HG03045 (cell line): ENCODE measurements around the gene AFF1.
"Not testable (repeated sequence)": the region's sequence is repeated elsewhere in the genome, so short reads cannot be mapped to it uniquely, and the experiment has no call there.

Experiments used
- ATAC-seq: cut with Tn5 transposase; IDR thresholded peaks from one replicate; pipeline ENCODE4 v1.9.1; 2021; ENCODE audit warnings: mild to moderate bottlenecking, moderate library complexity; ENCODE audit not compliant: unreplicated experiment

AFF1 gene

DNA sequence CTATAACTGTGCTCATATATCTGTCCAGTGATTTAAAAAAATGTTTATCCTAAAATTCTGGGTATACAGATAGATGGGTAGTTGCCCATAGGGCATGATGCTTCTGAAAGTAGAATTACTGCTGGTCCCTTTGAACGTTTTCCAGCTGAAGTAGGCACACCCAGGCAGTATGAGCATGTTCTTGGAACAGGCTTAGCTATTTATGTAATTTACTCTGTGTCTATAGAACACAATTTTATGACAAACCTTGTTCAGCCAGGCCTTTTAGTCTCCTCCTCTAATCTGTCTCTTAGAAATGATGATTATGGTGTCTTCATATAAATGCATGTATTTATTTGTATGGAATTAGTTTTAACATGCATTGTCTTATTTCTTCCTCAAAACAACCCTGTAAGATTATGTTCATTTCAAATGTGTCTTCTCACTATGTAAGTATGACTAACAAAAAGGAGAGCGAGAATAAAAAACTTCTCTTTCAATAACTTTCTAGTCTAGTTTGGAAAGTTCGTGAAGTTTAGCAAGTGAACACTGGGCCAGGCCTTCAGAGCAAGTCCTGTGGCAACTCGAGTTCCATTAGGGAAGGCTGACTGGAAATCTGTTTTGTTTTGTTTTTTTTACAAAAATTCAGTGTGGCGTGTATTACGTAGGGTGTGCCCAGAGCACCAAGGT lies 142.0 kb downstream of the AFF1 start:
- no peak for ATAC-seq

DNA sequence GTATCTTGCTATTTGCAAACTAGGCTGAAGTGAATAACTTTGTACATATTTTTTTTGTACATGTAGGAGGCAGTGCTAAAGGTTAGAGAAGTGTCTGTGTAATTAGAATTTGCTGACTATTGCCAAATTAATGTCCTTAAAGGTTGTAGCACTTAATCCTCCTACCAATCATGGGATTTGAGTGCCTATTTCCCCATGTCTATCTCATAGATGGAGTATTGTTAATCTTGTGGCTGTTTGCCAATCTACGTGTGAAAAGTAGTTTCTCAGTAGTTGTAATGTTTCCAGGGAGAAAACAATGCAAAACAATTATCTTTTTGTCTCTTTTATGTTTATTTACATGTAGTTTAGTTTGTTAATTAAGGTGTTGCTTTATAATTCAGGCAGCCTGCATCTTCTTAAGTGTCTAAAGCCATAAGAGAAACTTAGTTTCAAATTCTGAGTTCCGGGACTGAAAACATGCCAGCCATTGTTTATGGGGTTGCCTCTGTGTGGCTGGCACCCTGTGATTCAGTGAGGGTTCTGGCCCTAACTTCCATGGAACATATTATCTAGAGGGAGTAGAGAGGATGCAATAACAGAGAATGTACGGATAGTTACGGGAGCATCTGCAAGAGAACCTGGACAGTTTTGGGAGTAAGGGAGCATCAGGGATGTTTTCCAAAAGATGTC lies 143.2 kb downstream of the AFF1 start:
- ATAC-seq: no peak

DNA sequence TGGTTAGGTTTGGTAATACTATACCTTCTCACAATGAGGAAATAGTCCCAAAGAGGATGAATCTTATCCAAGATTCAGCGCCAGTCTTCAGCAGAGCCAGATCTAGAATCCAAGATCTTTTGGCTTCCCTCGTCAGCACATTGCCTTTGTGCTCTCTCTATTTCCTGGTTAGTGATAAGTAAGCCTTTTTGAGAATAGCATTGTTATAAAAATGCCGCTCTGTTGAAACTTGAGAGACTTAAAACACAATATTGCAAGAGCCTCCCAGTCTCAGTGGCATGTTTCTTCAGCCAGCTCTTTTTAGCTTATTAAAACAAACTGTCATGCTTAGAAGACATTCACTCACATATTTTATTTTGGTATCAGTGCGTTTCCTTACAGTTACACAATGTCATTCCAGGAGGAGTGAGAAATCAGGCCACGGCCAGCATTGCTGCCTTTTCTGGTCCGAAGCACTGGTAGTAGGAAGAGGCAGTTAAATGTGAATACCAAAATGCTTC lies 144.2 kb downstream of the AFF1 start:
- no peak for ATAC-seq

DNA sequence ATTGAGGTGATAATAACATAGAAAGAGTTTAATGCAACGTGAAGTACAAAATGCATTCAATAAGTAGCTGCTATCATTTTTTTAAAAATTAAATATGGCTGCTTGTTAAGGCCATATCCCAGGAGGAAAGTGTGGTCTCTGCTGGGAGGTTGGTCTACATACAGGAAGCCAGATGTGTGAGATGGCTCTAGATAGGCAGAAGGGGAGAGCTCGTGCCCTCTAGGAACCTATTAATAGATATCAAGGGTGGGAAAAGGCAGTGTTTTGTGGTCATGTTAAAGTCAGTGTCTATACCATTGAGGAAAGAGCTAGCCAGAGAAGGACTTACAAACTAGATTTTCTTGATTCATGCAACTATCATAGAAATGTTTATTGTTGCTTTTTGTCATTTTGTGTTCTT lies 145.2 kb downstream of the AFF1 start:
- no peak for ATAC-seq

DNA sequence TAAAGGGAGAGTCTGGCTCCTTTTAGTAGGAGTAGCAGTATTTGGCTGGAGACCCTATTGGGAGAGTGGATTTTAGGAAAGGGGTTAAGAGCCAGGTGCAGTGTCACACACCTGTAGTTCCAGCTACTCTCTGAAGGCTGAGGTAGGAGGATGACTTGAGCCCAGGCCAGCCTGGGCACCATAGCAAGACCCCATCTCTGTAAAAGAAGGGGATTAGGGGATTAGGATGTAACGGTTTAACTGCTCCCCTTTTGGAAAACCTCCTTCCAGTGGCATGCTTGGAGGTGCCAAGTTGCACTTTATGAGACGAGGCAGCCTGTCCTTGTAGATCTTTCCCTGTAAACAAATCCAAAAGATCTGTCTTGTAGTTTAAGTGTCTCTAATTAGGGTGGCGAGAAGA lies 145.7 kb downstream of the AFF1 start:
- ATAC-seq: no peak

DNA sequence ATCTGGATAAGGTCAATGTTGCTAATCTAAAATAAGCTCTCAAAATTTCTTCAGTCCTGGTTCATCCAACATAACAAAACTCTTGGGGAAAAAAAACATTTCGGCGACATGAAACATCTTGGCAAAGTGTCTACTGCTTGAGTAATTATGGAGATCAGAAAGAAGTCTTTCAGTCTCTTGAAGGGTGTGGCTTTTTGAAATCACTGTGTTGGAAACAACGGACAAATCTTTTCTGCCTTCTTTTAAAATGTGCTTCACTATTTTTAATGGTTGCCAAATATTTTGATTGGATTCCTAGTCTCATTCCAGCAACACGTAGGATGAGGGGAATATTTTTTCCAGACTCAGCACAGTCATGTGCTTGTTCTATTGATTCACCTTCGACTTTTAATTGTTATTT lies 147.0 kb downstream of the AFF1 start:
- no peak for ATAC-seq

DNA sequence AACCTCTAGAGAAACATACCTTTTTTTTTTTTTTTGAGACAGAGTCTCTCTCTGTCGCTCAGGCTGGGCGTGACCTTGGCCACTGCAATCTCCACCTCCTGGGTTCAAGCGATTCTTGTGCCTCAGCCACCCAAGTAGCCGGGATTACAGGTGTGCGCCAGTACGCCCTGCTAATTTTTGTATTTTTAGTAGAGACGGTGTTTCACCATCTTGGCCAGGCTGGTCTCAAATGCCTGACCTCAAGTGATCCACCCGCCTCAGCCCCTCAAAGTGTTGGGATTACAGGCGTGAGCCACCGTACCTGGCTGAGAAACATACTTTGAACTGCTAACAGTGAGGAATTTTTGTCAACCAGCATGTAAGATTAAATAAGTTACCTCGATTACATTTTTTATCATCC lies 150.9 kb downstream of the AFF1 start:
- ATAC-seq: not testable (repeated sequence)

DNA sequence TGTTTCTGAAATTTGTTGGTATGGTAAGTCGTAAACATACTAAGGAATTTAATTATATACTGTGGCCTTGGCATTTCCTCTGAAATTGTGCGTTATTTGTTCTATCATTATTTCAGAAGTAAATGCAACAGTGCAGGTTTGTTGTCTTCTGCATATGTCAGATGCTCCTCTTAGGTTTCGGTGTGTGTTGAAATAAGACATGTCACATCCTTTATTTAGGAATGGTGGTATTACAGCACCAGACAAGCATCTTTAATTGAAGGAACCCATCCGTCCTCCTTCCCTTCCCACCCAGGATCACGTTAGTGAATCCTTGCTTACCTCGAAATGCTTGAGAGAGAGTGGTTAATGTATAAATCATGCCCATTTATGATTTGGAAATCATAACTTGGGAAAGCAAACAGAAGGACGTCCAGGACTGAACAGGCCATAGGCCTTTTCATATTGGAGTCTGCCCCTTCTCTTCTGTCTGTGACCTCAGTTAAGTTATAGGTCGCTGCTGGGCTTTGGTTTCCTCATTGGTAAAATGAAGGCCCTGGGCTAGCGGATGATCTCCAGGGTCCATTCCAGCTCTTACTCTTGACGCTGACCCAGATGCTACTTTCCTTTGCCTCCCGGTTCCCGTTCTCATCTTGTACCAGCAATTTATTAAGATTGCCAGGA lies 151.5 kb downstream of the AFF1 start:
- ATAC-seq: no peak

DNA sequence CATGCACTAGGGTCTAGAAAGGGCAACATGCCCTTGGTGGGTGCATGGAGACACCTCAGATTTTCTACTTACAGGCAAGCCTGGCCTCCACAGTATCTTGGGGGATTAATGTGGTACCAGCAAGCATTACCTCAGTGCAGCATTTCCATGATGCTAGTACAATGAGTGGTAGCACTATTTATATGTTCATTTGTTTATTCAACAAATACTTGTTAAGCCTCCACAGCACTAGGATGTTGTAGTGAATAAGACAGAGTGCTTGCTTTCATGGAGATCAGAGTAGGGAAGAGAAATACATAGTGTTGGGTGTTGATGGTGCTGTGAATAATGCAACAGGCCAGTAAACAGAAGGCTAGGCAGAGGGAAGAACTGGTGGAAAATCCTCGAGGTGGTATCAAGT lies 152.2 kb downstream of the AFF1 start:
- ATAC-seq: no peak

DNA sequence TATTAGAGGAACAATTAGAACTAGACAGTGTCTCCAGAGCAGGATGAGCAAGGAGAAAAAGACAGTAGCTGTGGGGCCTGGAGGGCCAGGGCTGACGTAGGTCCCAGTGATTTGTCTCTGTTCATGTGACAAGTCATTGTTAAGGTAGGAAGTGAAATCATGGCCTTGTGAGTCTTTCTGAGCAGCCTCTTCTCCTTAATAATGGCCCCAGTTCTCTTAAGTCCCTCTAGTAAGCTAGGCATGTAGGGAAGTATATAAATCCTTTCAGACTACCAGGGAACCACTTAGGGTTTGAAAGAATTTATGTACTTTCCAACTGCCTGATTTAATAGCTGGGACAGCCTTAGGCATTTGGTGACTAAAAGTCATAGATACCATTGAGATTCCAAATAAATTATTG lies 152.6 kb downstream of the AFF1 start:
- ATAC-seq: no peak

DNA sequence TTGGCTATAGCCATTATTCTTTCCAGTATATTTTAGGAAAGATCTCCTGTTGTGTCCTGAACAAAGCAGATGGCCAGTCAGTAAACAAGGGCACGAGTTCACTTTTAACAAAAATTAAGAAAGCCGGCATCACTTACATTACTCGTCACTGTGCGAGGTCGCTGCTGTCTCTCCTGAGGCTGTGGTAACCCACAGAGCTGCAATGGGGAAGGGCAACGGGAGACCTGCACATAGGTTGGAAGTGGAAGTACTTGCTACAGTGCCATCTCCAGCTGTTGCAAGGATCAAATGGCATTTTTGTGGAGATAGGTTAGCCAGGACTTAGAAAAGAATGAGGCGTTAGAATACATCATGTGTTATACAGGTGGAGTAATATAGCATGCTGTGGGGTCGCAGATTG lies 153.4 kb downstream of the AFF1 start:
- no peak for ATAC-seq

DNA sequence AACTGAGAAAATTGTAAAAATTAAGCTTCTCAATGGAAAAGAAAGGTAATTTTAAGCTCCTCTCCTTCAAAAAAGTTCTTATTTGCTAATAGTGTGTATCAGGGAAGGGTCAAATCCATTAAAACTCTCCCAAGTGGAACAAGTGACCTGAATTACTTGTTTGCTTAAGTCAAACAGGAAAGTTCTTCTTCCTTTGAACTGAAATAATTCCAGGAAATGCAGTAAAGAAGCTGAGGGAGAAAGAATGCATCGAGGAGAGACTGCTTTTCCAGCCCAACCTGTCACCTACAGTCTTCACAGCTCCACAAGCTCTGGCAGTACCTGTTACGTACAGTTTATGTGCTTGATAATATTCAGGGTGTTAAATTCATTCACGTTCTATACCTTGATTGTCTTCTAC lies 154.6 kb downstream of the AFF1 start:
- ATAC-seq: no peak

DNA sequence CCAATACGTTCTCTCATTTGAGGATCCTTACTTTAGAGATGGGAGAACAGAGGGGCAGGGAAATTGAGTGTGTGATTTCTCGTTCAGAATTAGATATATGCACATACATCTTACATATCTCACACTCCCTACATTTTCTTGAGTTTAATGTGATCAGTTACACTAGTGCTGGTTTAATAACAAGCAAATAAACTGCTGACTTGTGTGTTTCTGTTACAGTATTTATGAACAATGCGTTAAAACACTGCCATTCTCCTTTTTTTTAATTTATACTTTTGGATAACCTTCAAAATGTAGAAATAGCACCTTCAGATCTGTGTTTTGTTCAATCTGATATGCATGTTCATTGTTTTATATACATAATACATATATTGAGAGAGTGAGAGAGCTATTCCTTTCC lies 155.5 kb downstream of the AFF1 start:
- no peak for ATAC-seq

DNA sequence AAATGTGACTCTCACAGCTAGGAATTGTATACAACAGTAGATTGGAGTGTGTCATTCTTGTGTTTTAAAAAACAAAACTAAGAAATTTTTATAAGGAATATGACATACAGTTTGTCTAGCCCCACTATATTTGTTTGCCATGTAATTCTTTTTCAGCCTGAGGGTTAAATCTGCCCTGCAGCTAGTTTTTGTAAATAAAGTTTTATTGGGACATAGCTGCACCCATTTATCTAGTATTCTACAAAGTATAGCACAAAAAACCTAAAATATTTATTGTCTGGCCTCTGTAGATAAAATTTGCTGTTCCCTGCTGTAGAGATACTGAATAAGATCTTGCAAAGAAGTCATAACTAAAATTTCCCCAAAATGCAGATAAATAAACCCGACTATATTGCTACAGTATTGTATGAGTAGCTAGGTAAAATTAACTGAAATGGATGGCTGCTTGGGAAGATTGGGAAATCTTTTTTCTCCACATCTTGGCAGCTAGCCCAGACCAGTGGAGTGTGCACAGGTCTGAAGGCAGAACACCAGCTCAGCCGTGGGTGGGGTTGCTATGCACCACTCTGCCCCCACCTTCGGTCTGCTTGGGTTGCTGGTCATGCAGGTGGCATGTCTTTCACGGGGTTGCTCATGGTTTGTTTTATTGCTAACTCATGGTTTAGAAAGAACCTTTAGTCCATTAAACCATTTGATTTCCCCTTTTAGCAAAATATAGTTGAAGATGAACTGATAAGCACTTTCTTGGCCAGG lies 157.8 kb downstream of the AFF1 start:
- ATAC-seq: no peak

DNA sequence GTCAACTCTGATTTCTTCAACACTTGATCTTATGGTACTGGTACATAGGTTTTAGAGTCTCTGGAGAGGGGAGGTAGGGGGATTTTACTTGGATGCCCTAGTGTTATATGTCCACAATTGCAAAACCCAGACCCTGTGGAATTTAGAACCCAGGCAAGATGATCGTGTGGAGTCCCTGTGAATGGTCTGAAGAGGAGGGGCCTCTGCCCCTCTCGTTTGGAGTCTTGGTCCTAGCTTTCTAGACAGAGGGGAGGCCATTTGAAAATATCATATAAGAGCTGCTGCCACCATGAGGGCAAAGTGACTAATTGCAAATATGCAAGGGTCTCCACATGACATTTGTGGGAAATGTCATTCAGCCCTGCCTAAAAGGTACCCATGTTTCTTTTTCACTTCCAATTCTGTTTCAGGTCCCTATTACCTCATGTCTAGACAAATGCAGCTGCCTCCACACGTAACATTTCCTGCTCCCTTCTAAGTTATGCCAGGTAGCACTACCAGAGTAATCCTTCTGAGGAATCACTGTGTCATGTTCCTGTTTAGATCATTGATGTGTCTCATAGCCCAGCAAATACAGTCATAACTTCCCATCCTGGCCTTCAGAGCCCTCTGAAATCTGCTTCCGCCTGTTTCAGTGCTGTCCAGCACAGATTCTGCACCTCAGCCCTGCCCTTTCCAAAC lies 158.8 kb downstream of the AFF1 start:
- peak; percentile 61 for ATAC-seq

DNA sequence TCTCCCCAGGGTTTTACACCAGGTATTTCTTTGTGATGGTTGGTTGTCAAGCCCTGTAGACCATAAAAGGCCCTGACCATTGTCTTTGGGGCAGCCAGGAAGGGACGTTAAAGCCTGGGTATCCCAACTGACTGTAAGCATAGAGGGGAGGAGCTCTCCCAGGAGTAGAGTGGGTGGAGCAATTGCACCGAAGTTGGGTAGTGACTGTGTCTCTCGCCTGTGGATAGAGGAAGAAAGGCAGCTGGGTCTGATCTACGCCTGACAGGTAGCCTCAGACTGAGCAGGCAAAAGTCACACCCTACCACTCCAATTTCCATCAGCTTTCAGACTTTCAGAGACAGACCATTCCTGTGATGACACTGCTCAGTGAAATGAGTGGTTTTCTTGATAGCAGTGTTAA lies 162.3 kb downstream of the AFF1 start:
- ATAC-seq: no peak

DNA sequence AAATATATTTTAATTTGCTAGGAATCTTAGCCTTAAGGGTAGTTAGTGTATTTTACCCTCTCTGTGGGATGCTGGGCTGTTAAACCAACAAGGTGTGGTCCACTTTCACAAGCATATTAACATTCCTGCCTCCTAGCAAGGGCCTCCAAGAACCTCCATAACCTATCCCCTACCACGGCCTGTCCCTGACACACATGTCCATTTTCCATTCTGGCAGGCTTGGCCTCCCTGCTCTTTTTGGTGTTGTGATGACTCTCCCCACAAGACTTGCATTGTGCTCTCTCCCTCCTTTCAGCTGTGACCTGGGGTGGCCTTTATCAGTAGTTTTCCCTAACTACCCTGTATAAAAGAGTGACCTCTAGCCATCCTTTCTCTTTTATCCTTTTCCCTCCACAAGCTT lies 165.4 kb downstream of the AFF1 start:
- no peak for ATAC-seq

DNA sequence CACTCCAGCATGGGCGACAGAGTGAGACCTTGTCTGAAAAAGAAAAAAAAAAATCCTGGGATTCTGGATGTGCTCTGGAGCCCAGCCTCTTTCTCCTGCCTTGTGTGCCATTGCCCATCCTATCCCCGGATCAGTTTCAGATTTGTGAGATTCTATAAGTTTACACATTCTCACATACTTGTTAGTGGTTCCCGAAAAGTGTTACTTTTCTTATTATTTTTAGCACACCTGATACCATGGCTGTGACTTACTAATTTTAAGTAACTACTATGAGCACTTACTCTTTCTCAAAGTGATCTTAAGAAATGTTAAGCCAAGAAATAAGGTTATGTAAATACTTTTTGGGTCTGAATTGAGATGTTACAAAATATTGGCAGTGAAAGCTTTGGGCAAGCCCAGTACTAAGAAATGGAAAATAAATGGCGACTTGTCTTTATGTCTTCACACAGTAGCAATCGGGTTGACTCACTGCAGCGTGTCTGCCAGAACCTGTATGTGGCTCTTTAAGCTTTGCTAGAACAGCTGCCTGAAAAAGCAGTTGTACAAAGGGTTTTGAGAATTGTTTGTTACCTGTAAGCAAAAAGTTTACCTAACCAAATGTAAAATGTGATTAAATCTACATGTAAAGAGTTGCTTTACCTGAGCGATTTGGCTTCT lies 166.9 kb downstream of the AFF1 start:
- ATAC-seq: no peak

DNA sequence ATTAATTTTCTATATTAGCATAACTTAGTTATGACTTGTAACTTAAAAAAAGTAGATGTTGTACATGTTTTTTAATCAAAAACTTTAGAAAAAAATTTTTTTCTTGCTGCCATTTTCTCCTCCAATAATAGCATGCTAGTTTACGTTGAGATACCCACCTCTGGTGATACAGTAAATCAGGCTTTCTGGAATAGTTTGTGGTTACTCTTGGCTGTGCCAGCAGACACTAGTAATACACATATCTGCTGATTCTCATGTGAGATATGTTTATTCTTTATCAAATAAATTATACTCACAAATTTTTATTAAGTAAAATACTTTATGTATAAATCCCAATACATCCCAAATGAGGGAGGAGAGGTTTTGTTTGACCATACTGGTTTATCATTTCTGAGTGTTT lies 168.3 kb downstream of the AFF1 start:
- no peak for ATAC-seq

DNA sequence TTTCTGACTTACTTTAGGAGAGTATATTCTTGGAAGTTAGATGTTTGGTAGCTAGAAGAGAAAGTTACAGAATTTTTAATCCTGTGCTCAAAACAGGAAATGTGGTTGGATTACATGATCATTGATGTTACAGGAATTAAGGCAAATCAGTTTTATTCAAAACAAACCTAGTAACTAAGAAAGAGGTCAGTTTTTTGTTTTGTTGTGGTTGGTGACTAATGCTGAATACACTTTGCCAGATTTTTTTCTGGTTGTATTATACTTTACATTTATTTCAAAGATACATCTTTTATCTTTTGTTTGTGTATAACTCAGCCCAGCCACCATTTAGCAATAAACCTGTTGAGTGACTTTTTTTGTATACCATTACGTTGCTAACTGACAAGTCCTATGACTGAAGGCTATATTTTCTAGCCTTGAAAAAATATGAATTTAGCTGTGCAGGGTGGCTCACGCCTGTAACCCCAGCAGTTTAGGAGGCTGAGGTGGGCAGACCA lies 168.9 kb downstream of the AFF1 start:
- ATAC-seq: no peak
